Right lobe of liver (tissue), 6 donors: ENCODE data around the gene EPHA6. TPM values are rescaled to one million over a fixed set of nuclear protein-coding genes. Genes with fewer than 3 reads are reported as not detected.

Source experiments
- ATAC-seq, 4 donors: fragments of 200-7000 bp; cut with Tn5 transposase; one replicate each; pipeline ENCODE4 v1.9.1; 2020; ENCODE audit warnings: mild to moderate bottlenecking in 4 of 4, moderate library complexity in 4 of 4
- DNase-seq, 3 donors: peaks; one replicate each; pipeline ENCODE4 v3.0.0-alpha.2; 2020
- H3K27ac ChIP-seq, 3 donors: fragments of 200-600 bp; one replicate each; pipeline ENCODE4 v1.8.0; 2022
- H3K27me3 ChIP-seq, 2 donors: fragments of 200-600 bp; one replicate each; pipeline ENCODE4 v1.8.0; 2022
- H3K36me3 ChIP-seq, 4 donors: fragments of 200-600 bp; sonication (generic) in 1 of 4; one replicate each; pipeline versions ENCODE4 v1.5.1 to v1.8.0; 2017 to 2022; ENCODE audit warnings: control low read depth in 1 of 4
- H3K4me1 ChIP-seq, 4 donors: fragments of 200-600 bp; sonication (generic) in 1 of 4; one replicate each; pipeline versions ENCODE4 v1.5.1 to v1.8.0; 2017 to 2022; ENCODE audit warnings: control low read depth in 1 of 4
- H3K4me3 ChIP-seq, 3 donors: fragments of 200-600 bp; one replicate each; pipeline ENCODE4 v1.8.0; 2022
- H3K9me3 ChIP-seq, 4 donors: fragments of 200-600 bp; sonication (generic) in 1 of 4; one replicate each; pipeline versions ENCODE4 v1.5.1 to v1.8.0; 2017 to 2022; ENCODE audit warnings: control low read depth in 1 of 4
- CTCF ChIP-seq, 4 donors: fragments of 200-600 bp in 3 of 4; fragments of 450-650 bp in 1 of 4; IDR thresholded peaks; one replicate each; pipeline versions ENCODE4 v1.5.1 to v1.8.0; 2016 to 2022; ENCODE audit warnings: antibody characterized with exemption in 4 of 4, mild to moderate bottlenecking in 2 of 4
- POLR2A ChIP-seq: fragments of 450-650 bp; IDR thresholded peaks from one replicate; pipeline ENCODE4 v1.6.1; 2017; ENCODE audit warnings: antibody characterized with exemption, mild to moderate bottlenecking
- WGBS: methylation state at CpG from one replicate; pipeline ENCODE4 v1.1.6; 2018; ENCODE audit warnings: low coverage, low lambda C conversion rate; ENCODE audit not compliant: insufficient coverage; ENCODE audit errors: missing lambda C conversion rate; 5-methylcytosine and 5-hydroxymethylcytosine counted together
- intact Hi-C, 2 donors: fragments of 100-400 bp; cut with DNase I; formaldehyde crosslinking; loops; one replicate each; pipeline versions ENCODE4 v1.11.2 to v1.14.1; 2022
- total RNA-seq, 6 experiments: library from RNA; depleted of rRNA in 2 of 6; stranded (reverse); fragments of >200 nt in 2 of 6; fragmentation: NEBNext Ultra II Directional in 3 of 6; extraction: Animal tissue kit (Norgen Biotek cat#: 25700) in 3 of 6; gene quantifications; one replicate each; pipeline versions ENCODE4 v1.1.0 to v1.2.4, GENCODE V29; 2016 to 2023
- donor health status: DM: no; HTN: yes; CAD: no.
- donor health status: DM: no; HTN: no; CAD: no.
- donor health status: DM: no; HTN: no; CAD: no.
- donor health status: DM: no; HTN: yes; CAD: no.
- donor health status: DM: no; HTN: yes; CAD: no.

EPHA6 gene
- total RNA-seq, 6 experiments from 2014 or later: not detected

- ATAC-seq (no peak), DNase-seq (no peak)
- no peaks in the 10 kb centered on the region for H3K36me3 ChIP-seq
- no peak overlapping the region for H3K4me3 ChIP-seq
- no peaks in the 10 kb centered on the region for H3K27me3 ChIP-seq
- no peak overlapping the region for H3K27ac ChIP-seq
- no peaks in the 10 kb centered on the region for H3K4me1 ChIP-seq
- TF ChIP-seq CTCF (IDR thresholded peaks at IDR 0.05) (no peak), POLR2A (no peak)
- intact Hi-C loops: no loop called here
- H3K9me3 ChIP-seq: no peaks in the 10 kb centered on the region
Measured at GRCh38 chr3:97235179-97235578, 420.8 kb downstream of the EPHA6 start.

GRCh38 chr3:97235611-97236315 is 421.4 kb downstream of the EPHA6 start:
- Histone ChIP-seq H3K9me3 (no peaks in the 10 kb centered on the region), H3K4me3 (no peak overlapping the region), H3K27ac (no peak overlapping the region), H3K27me3 (no peaks in the 10 kb centered on the region), H3K36me3 (no peaks in the 10 kb centered on the region), H3K4me1 (no peaks in the 10 kb centered on the region)
- no peak for TF ChIP-seq POLR2A
- TF ChIP-seq CTCF (IDR thresholded peaks at IDR 0.05): no peak
- DNase-seq (no peak), ATAC-seq (no peak)
- intact Hi-C loops: no loop called here

- H3K27me3 ChIP-seq: no peaks in the 10 kb centered on the region
- WGBS: 56% methylated on average over 1 of the region's 1 CpG
- no peaks in the 10 kb centered on the region for H3K4me1 ChIP-seq
- no peaks in the 10 kb centered on the region for H3K36me3 ChIP-seq
- no peak overlapping the region for H3K4me3 ChIP-seq
- no peak overlapping the region for H3K27ac ChIP-seq
- ATAC-seq (no peak), DNase-seq (no peak)
- intact Hi-C loops: no loop called here
- no peaks in the 10 kb centered on the region for H3K9me3 ChIP-seq
- no peak for TF ChIP-seq CTCF (IDR thresholded peaks at IDR 0.05)
- no peak for TF ChIP-seq POLR2A
Measured at GRCh38 chr3:97241417-97241816, 427.0 kb downstream of the EPHA6 start.

GRCh38 chr3:97245201-97245910 is 431.0 kb downstream of the EPHA6 start:
- TF ChIP-seq POLR2A: no peak
- no peak for TF ChIP-seq CTCF (IDR thresholded peaks at IDR 0.05)
- 34% methylated on average over 2 of the region's 2 CpGs for WGBS
- ATAC-seq (no peak), DNase-seq (no peak)
- Histone ChIP-seq H3K27me3 (no peaks in the 10 kb centered on the region), H3K9me3 (no peaks in the 10 kb centered on the region), H3K36me3 (no peaks in the 10 kb centered on the region), H3K4me3 (no peak overlapping the region), H3K27ac (no peak overlapping the region), H3K4me1 (no peaks in the 10 kb centered on the region)
- intact Hi-C loops: no loop called here
